ENCODE measurements around the gene PLD5. TPM values are rescaled to one million over a fixed set of nuclear protein-coding genes. Genes with fewer than 3 reads are reported as not detected.
"Not testable (repeated sequence)": the region's sequence is repeated elsewhere in the genome, so short reads cannot be mapped to it uniquely, and the experiment has no call there.

Gene PLD5
- total RNA-seq, 1 experiment from 2014 or later = 0.20 TPM

- DNase-seq (ENCODE audit: low spot score) = no peak
- in situ Hi-C loops (cut with HindIII; ENCODE audit: low sequenced_read_pairs) = no loop called here
Measured at GRCh38 chr1:242133351-242133750, 391.1 kb downstream of the PLD5 start.

- in situ Hi-C loops (cut with HindIII; ENCODE audit: low sequenced_read_pairs) = no loop called here
- DNase-seq (ENCODE audit: low spot score) = no peak
Measured at GRCh38 chr1:242132121-242132817, 392.2 kb downstream of the PLD5 start.

GRCh38 chr1:242128951-242129502 is 395.5 kb downstream of the PLD5 start:
- in situ Hi-C loops (cut with HindIII; ENCODE audit: low sequenced_read_pairs) = no loop called here
- no peak for DNase-seq (ENCODE audit: low spot score)

GRCh38 chr1:242120432-242120831 is 404.1 kb downstream of the PLD5 start:
- DNase-seq (ENCODE audit: low spot score) = no peak
- in situ Hi-C loops (cut with HindIII; ENCODE audit: low sequenced_read_pairs) = no loop called here

GRCh38 chr1:242100921-242101320 is 423.6 kb downstream of the PLD5 start:
- DNase-seq (ENCODE audit: low spot score) = no peak
- in situ Hi-C loops (cut with HindIII; ENCODE audit: low sequenced_read_pairs) = no loop called here

- DNase-seq (ENCODE audit: low spot score); in situ Hi-C loops (cut with HindIII; ENCODE audit: low sequenced_read_pairs): not testable (repeated sequence)
Measured at GRCh38 chr1:242097283-242097682, 427.2 kb downstream of the PLD5 start.

- in situ Hi-C loops (cut with HindIII; ENCODE audit: low sequenced_read_pairs) = no loop called here
- no peak for DNase-seq (ENCODE audit: low spot score)
Measured at GRCh38 chr1:242093116-242093515, 431.4 kb downstream of the PLD5 start.

- DNase-seq (ENCODE audit: low spot score) = no peak
- in situ Hi-C loops (cut with HindIII; ENCODE audit: low sequenced_read_pairs) = no loop called here
Measured at GRCh38 chr1:242089911-242090310, 434.6 kb downstream of the PLD5 start.

- in situ Hi-C loops (cut with HindIII; ENCODE audit: low sequenced_read_pairs) = no loop called here
- no peak for DNase-seq (ENCODE audit: low spot score)
Measured at GRCh38 chr1:242088875-242089274, 435.6 kb downstream of the PLD5 start.

- in situ Hi-C loops (cut with HindIII; ENCODE audit: low sequenced_read_pairs) = no loop called here
- DNase-seq (ENCODE audit: low spot score) = no peak
Measured at GRCh38 chr1:242086706-242087105, 437.8 kb downstream of the PLD5 start.

GRCh38 chr1:242086093-242086492 is 438.4 kb downstream of the PLD5 start:
- DNase-seq (ENCODE audit: low spot score) = no peak
- in situ Hi-C loops (cut with HindIII; ENCODE audit: low sequenced_read_pairs) = no loop called here

GRCh38 chr1:242083742-242084141 is 440.8 kb downstream of the PLD5 start:
- DNase-seq (ENCODE audit: low spot score) = no peak
- in situ Hi-C loops (cut with HindIII; ENCODE audit: low sequenced_read_pairs) = no loop called here

- in situ Hi-C loops (cut with HindIII; ENCODE audit: low sequenced_read_pairs) = no loop called here
Measured at GRCh38 chr1:242081446-242081845, 443.1 kb downstream of the PLD5 start.

GRCh38 chr1:242065813-242066212 is 458.7 kb downstream of the PLD5 start:
- DNase-seq (ENCODE audit: low spot score) = no peak
- in situ Hi-C loops (cut with HindIII; ENCODE audit: low sequenced_read_pairs) = no loop called here

More at GRCh38 chr1:242081446-242081845, 443.1 kb downstream of the PLD5 start:
- no peak for DNase-seq (ENCODE audit: low spot score)

GRCh38 chr1:242062271-242062670 is 462.2 kb downstream of the PLD5 start:
- no peak for DNase-seq (ENCODE audit: low spot score)
- in situ Hi-C loops (cut with HindIII; ENCODE audit: low sequenced_read_pairs) = no loop called here

- no peak for DNase-seq (ENCODE audit: low spot score)
- in situ Hi-C loops (cut with HindIII; ENCODE audit: low sequenced_read_pairs) = no loop called here
Measured at GRCh38 chr1:242059976-242060375, 464.5 kb downstream of the PLD5 start.

- in situ Hi-C loops (cut with HindIII; ENCODE audit: low sequenced_read_pairs); DNase-seq (ENCODE audit: low spot score): not testable (repeated sequence)
Measured at GRCh38 chr1:242058582-242058981, 465.9 kb downstream of the PLD5 start.

- in situ Hi-C loops (cut with HindIII; ENCODE audit: low sequenced_read_pairs); DNase-seq (ENCODE audit: low spot score): not testable (repeated sequence)
Measured at GRCh38 chr1:242058181-242058580, 466.3 kb downstream of the PLD5 start.

- no peak for DNase-seq (ENCODE audit: low spot score)
- in situ Hi-C loops (cut with HindIII; ENCODE audit: low sequenced_read_pairs) = no loop called here
Measured at GRCh38 chr1:242057745-242058115, 466.8 kb downstream of the PLD5 start.

GRCh38 chr1:242056988-242057744 is 467.3 kb downstream of the PLD5 start:
- DNase-seq (ENCODE audit: low spot score) = no peak
- in situ Hi-C loops (cut with HindIII; ENCODE audit: low sequenced_read_pairs) = no loop called here
